Epithelial cell of esophagus (primary cell): ENCODE data around the gene PPIL1.

Experiments
- DNase-seq: peaks from one replicate; pipeline ENCODE4 v3.0.0; 2010; ENCODE audit warnings: low read depth
- H3K4me3 ChIP-seq: 2 replicates; pipeline ENCODE4 v1.5.1; 2011; ENCODE audit warnings: mild to moderate bottlenecking, low read length, control low read depth
- CTCF ChIP-seq: IDR thresholded peaks from 2 replicates; pipeline ENCODE4 v1.5.1; 2011; ENCODE audit warnings: low read depth, mild to moderate bottlenecking, low read length, control low read depth, inconsistent platforms; ENCODE audit not compliant: insufficient read depth; ENCODE audit errors: missing control alignments

PPIL1 gene

GRCh38 chr6:36873612-36874442 is 776 bp downstream of the PPIL1 start:
- peak overlapping the region; percentile 93 for H3K4me3 ChIP-seq
- TF ChIP-seq CTCF: peak; percentile 53
- peak; percentile 40 for DNase-seq

- TF ChIP-seq CTCF: no peak
- DNase-seq: no peak
- H3K4me3 ChIP-seq: no peak overlapping the region
These were observed 1.5 kb downstream of the PPIL1 start for GRCh38 chr6:36873115-36873514.

GRCh38 chr6:36871686-36872085 is 2.9 kb downstream of the PPIL1 start:
- no peak for DNase-seq
- H3K4me3 ChIP-seq: no peak overlapping the region
- no peak for TF ChIP-seq CTCF

DNA sequence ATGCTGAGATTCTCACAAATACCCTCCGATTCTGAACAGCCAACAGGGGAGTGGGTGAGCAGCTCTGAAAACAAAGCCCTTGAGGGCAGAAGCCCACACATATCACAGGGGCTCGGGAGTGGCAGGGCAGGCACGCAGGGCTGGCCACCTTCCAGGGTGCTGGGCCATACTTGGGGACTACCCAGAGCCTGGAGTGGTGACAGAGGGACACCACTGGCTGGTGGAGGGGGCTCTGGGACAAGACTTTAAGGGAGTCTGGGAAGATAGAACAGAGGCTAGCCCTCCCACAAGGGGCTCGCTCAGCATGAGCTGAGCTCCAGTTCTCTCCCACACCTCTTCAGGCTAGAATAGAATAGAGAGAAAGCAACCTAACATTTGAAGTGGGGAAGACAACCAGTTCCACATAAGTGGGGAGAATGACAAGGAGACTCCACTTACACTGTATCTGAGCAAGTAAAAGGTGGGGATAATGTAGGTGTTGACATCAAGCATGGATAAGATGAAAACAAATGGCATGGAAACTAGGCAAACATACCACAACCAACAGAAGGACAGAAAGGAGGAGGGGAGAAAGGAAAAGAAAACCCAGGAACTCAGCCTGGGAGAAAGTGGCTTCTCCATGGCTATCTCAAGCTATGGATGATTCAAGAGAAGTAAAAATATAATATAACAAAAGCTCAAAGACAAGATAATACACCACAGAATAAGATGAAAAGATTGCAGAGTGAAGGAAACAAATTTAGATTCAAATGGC is 7.0 kb downstream of the PPIL1 start:
- no peak for TF ChIP-seq CTCF
- H3K4me3 ChIP-seq: no peak overlapping the region
- DNase-seq: no peak

DNA sequence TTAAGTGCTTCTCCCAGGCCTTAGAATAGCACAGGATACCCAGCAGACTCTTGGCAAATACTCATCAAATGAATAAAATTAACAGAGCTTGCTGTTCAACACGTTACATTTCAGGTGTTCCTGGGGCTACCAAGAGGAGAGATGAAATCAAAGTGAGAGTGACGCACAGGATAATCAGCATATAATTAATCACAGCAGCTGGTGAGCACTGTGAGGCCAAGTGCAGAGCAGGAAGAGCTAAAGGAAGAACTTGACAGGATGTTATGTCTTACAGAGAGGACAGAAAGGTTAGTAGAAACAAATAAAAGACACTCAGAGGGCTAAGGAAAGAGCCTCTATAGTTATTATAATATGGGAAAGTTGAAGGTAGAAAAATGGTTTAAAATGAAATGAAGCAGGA is 8.8 kb downstream of the PPIL1 start:
- no peak for TF ChIP-seq CTCF
- no peak overlapping the region for H3K4me3 ChIP-seq
- no peak for DNase-seq

GRCh38 chr6:36863670-36864540 is 10.7 kb downstream of the PPIL1 start:
- TF ChIP-seq CTCF: no peak
- no peak for DNase-seq
- no peak overlapping the region for H3K4me3 ChIP-seq
